A673 (cell line): ENCODE data around the gene RNPS1.

Experiments
- EZH2 ChIP-seq: fragments of 200-600 bp; sonication (generic); IDR thresholded peaks from 2 replicates; pipeline ENCODE4 v1.6.1; 2017; ENCODE audit warnings: borderline replicate concordance, low read depth, mild to moderate bottlenecking, mixed read lengths, antibody characterized with exemption, low read length; ENCODE audit not compliant: poor library complexity, severe bottlenecking
- TF ChIP-seq, protein P1 (sequence below): fragments of 300-800, 200-600 bp; sonication (generic); conservative IDR thresholded peaks from 2 replicates; pipeline ENCODE4 v1.5.1; 2017; ENCODE audit warnings: low read depth, mild to moderate bottlenecking, antibody characterized with exemption, low read length, moderate library complexity, mixed read lengths

DNA sequence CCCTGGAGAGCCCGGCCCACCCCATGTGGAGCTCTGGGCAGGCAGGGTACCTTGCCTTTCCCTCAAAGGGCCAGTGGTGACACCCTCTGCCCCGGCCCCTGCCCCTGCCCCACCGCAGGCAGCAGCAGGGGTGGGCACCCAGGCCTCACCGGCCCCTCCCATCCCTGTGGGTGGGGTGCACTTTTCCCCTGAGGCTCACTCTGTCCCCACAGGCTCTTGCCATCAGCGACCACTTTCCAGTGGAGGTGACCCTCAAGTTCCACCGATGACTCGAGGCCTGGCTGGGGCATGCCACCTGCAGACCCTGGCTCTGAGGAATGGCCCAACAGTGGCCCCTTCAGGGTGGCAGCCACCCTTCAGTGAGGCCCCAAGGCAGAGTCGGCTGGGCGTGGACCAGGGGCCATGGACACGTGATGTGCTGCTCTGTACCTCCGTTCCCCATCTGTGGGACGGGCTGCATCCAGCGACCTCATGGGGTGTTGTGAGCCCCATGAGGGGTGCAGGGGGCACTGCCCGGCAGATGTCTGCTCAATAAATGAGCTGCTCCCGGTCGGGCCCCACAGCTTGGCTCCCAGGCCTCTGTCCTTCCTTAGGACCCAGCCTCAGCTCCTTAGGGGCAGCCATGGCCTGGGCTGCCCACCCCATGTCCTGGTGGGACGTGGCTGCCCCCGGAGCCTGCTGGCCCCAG lies 29.6 kb downstream of the RNPS1 start:
- TF ChIP-seq, protein P1, sequence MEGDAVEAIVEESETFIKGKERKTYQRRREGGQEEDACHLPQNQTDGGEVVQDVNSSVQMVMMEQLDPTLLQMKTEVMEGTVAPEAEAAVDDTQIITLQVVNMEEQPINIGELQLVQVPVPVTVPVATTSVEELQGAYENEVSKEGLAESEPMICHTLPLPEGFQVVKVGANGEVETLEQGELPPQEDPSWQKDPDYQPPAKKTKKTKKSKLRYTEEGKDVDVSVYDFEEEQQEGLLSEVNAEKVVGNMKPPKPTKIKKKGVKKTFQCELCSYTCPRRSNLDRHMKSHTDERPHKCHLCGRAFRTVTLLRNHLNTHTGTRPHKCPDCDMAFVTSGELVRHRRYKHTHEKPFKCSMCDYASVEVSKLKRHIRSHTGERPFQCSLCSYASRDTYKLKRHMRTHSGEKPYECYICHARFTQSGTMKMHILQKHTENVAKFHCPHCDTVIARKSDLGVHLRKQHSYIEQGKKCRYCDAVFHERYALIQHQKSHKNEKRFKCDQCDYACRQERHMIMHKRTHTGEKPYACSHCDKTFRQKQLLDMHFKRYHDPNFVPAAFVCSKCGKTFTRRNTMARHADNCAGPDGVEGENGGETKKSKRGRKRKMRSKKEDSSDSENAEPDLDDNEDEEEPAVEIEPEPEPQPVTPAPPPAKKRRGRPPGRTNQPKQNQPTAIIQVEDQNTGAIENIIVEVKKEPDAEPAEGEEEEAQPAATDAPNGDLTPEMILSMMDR = no peak
- no peak for TF ChIP-seq EZH2
